Measurements from ENCODE around the gene HS3ST2. TPM values are rescaled to one million over a fixed set of nuclear protein-coding genes. Genes with fewer than 3 reads are reported as not detected.

The HS3ST2 gene
- total RNA-seq, 1 experiment from 2014 or later: not detected

- intact Hi-C loops (cut with micrococcal nuclease; ENCODE audit: unreplicated experiment): no loop called here
- no peak for TF ChIP-seq CTCF (IDR thresholded peaks at IDR 0.05; ENCODE audit: insufficient read depth in 1 of 2, low read depth in 1 of 2, low read length in 1 of 2, severe bottlenecking in 1 of 2, unreplicated experiment in 1 of 2)
- no TSS peak for BruUV-seq (replicated peaks)
- no peaks in the 10 kb centered on the region; the same call in 1 of the 2 replicates for H3K27me3 ChIP-seq (replicated peaks; ENCODE audit: control insufficient read depth, insufficient read depth, low read length)
- CTCF ChIA-PET: no interaction called here
- Mint-ChIP-seq H3K27me3 (ENCODE audit: insufficient read depth, unreplicated experiment) (peaks cover 13% of the 10 kb centered on the region), H3K4me1 (ENCODE audit: low read depth, unreplicated experiment) (no peaks in the 10 kb centered on the region), H3K36me3 (ENCODE audit: insufficient read depth, unreplicated experiment) (no peaks in the 10 kb centered on the region), H3K4me3 (ENCODE audit: unreplicated experiment) (no peak overlapping the region), H3K9me3 (ENCODE audit: unreplicated experiment) (no peaks in the 10 kb centered on the region), H3K27ac (ENCODE audit: unreplicated experiment) (no peak overlapping the region)
- H3K4me3 ChIP-seq (ENCODE audit: low read depth, low read length): no peak overlapping the region
- no peak for DNase-seq
- H3K9me3 ChIP-seq: no peaks in the 10 kb centered on the region
- H3K36me3 ChIP-seq (ENCODE audit: control insufficient read depth, insufficient read depth, low read length): no peaks in the 10 kb centered on the region
- POLR2A ChIA-PET: no interaction called here
- H3K4me1 ChIP-seq: no peaks in the 10 kb centered on the region
These were observed 86.9 kb downstream of the HS3ST2 start for GRCh38 chr16:22900863-22901262.

- Mint-ChIP-seq H3K4me1 (ENCODE audit: low read depth, unreplicated experiment) (no peaks in the 10 kb centered on the region), H3K4me3 (ENCODE audit: unreplicated experiment) (no peak overlapping the region), H3K27me3 (ENCODE audit: insufficient read depth, unreplicated experiment) (peaks cover 9% of the 10 kb centered on the region), H3K36me3 (ENCODE audit: insufficient read depth, unreplicated experiment) (no peaks in the 10 kb centered on the region), H3K9me3 (ENCODE audit: unreplicated experiment) (no peaks in the 10 kb centered on the region), H3K27ac (ENCODE audit: unreplicated experiment) (no peak overlapping the region)
- POLR2A ChIA-PET: no interaction called here
- intact Hi-C loops (cut with micrococcal nuclease; ENCODE audit: unreplicated experiment): no loop called here
- CTCF ChIA-PET: no interaction called here
- no peaks in the 10 kb centered on the region for H3K9me3 ChIP-seq
- DNase-seq: no peak
- H3K27me3 ChIP-seq (replicated peaks; ENCODE audit: control insufficient read depth, insufficient read depth, low read length): no peaks in the 10 kb centered on the region; the same call in 1 of the 2 replicates
- no TSS peak for BruUV-seq (replicated peaks)
- no peaks in the 10 kb centered on the region for H3K4me1 ChIP-seq
- no peaks in the 10 kb centered on the region for H3K36me3 ChIP-seq (ENCODE audit: control insufficient read depth, insufficient read depth, low read length)
- no peak overlapping the region for H3K4me3 ChIP-seq (ENCODE audit: low read depth, low read length)
- no peak for TF ChIP-seq CTCF (IDR thresholded peaks at IDR 0.05; ENCODE audit: insufficient read depth in 1 of 2, low read depth in 1 of 2, low read length in 1 of 2, severe bottlenecking in 1 of 2, unreplicated experiment in 1 of 2)
These were observed 87.6 kb downstream of the HS3ST2 start for GRCh38 chr16:22901563-22901962.

- CTCF ChIA-PET: no interaction called here
- no peaks in the 10 kb centered on the region for H3K36me3 Mint-ChIP-seq (ENCODE audit: insufficient read depth, unreplicated experiment)
- no peaks in the 10 kb centered on the region for H3K36me3 ChIP-seq (ENCODE audit: control insufficient read depth, insufficient read depth, low read length)
- no peak overlapping the region for H3K4me3 Mint-ChIP-seq (ENCODE audit: unreplicated experiment)
- peaks cover 14% of the 10 kb centered on the region for H3K27me3 Mint-ChIP-seq (ENCODE audit: insufficient read depth, unreplicated experiment)
- no peaks in the 10 kb centered on the region; the same call in 1 of the 2 replicates for H3K27me3 ChIP-seq (replicated peaks; ENCODE audit: control insufficient read depth, insufficient read depth, low read length)
- no peak for DNase-seq
- POLR2A ChIA-PET: no interaction called here
- no peaks in the 10 kb centered on the region for H3K9me3 Mint-ChIP-seq (ENCODE audit: unreplicated experiment)
- TF ChIP-seq CTCF (IDR thresholded peaks at IDR 0.05; ENCODE audit: insufficient read depth in 1 of 2, low read depth in 1 of 2, low read length in 1 of 2, severe bottlenecking in 1 of 2, unreplicated experiment in 1 of 2): no peak
- H3K27ac Mint-ChIP-seq (ENCODE audit: unreplicated experiment): no peak overlapping the region
- BruUV-seq (replicated peaks): no TSS peak
- H3K4me3 ChIP-seq (ENCODE audit: low read depth, low read length): no peak overlapping the region
- no peaks in the 10 kb centered on the region for H3K9me3 ChIP-seq
- H3K4me1 ChIP-seq: no peaks in the 10 kb centered on the region
- no peaks in the 10 kb centered on the region for H3K4me1 Mint-ChIP-seq (ENCODE audit: low read depth, unreplicated experiment)
- intact Hi-C loops (cut with micrococcal nuclease; ENCODE audit: unreplicated experiment): no loop called here
These were observed 89.8 kb downstream of the HS3ST2 start for GRCh38 chr16:22903716-22904115.

Data from Caco-2 (cell line).